Neural crest cell (in vitro differentiated cells): ENCODE results near the gene RTP3. TPM values are rescaled to one million over a fixed set of nuclear protein-coding genes. Genes with fewer than 3 reads are reported as not detected.
A peak's percentile ranks its signal among the peaks of the same experiment; 100 is the strongest.

ENCODE experiments used
- DNase-seq: peaks from one replicate; pipeline ENCODE4 v3.0.0; 2021; ENCODE audit warnings: low read depth, mixed read lengths, low spot score
- H3K27ac Mint-ChIP-seq: one replicate; pipeline ENCODE4 v1.8.0; 2021; ENCODE audit warnings: mild to moderate bottlenecking, mixed read lengths; ENCODE audit not compliant: unreplicated experiment
- H3K27me3 Mint-ChIP-seq: 2 replicates; pipeline ENCODE4 v1.8.0; 2021; ENCODE audit warnings: low read depth, mild to moderate bottlenecking, mixed read lengths
- H3K36me3 Mint-ChIP-seq: 2 replicates; pipeline ENCODE4 v1.8.0; 2021; ENCODE audit warnings: low read depth, mild to moderate bottlenecking, mixed read lengths
- H3K4me1 Mint-ChIP-seq: 2 replicates; pipeline ENCODE4 v1.8.0; 2021; ENCODE audit warnings: mixed read lengths
- H3K4me3 Mint-ChIP-seq: one replicate; pipeline ENCODE4 v1.8.0; 2021; ENCODE audit warnings: mild to moderate bottlenecking, mixed read lengths
- H3K9me3 Mint-ChIP-seq: 2 replicates; pipeline ENCODE4 v1.8.0; 2021; ENCODE audit warnings: mixed read lengths
- total RNA-seq: library from RNA; stranded (reverse); gene quantifications from 2 replicates; pipeline ENCODE4 v1.2.1, GENCODE V29; 2021
- TF ChIP-seq, protein P1 (sequence below): fragments of 200-600 bp; sonication (generic); conservative IDR thresholded peaks from 2 replicates; pipeline ENCODE4 v1.5.0; 2021; ENCODE audit warnings: antibody characterized with exemption, mild to moderate bottlenecking

Gene RTP3
- total RNA-seq, 1 donor from 2014 or later = not detected

DNA sequence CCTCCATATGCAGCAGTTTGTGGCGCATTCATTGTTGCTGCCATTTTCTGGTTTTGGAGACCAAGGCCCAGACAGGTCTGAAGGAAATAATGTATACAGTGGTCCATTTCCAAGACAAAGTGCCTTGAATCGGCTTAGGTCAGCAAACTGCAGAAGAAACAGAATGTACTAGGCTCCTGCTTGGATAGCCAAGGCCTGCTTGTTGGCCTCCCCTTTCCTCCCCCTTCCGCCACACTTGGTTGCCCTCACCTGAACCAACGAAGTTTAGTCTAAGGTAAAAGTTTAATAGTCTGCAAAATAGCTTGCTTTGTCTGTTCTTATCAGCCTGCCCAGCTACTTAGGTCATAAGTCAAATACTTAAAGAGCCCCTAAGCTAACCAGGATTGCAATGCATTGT, 12.0 kb upstream of the RTP3 start:
- peaks cover 17% of the 10 kb centered on the region for H3K4me1 Mint-ChIP-seq
- H3K36me3 Mint-ChIP-seq = no peaks in the 10 kb centered on the region
- no peak overlapping the region for H3K27ac Mint-ChIP-seq
- TF ChIP-seq, protein P1, sequence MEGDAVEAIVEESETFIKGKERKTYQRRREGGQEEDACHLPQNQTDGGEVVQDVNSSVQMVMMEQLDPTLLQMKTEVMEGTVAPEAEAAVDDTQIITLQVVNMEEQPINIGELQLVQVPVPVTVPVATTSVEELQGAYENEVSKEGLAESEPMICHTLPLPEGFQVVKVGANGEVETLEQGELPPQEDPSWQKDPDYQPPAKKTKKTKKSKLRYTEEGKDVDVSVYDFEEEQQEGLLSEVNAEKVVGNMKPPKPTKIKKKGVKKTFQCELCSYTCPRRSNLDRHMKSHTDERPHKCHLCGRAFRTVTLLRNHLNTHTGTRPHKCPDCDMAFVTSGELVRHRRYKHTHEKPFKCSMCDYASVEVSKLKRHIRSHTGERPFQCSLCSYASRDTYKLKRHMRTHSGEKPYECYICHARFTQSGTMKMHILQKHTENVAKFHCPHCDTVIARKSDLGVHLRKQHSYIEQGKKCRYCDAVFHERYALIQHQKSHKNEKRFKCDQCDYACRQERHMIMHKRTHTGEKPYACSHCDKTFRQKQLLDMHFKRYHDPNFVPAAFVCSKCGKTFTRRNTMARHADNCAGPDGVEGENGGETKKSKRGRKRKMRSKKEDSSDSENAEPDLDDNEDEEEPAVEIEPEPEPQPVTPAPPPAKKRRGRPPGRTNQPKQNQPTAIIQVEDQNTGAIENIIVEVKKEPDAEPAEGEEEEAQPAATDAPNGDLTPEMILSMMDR = no peak
- no peak for DNase-seq
- no peak overlapping the region for H3K4me3 Mint-ChIP-seq
- peaks cover 5% of the 10 kb centered on the region for H3K27me3 Mint-ChIP-seq
- no peaks in the 10 kb centered on the region for H3K9me3 Mint-ChIP-seq

DNA sequence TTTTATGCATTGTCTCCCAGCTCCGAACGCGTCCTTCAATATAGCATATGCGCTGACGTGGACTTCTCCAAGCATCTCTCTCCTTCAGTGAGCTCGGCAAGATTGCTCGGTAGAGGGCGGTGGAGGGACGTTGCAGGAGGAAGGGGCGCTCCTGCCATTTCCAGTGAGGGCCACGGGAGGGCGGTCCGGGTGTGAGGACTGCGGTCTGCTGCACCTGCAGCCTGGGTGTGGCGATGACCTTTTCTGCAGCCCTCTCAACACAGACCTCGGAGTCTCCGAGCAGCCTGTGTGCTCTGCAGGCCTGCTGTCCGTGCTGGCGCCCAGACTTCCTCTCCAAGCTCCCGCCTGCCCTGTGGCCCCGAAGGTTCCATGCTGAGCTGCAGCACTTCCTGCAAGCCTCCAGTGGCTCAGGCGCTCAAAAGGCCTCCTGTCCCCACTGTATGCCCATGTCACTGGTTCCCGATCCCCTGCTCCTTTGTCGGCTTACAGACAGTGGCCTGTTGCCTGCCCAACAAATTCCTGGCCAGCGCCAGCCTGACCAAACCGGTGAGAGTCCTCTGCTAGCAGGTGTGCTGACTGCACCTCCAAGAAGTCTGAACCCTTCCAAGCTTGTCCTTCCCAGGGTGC, 8.9 kb upstream of the RTP3 start:
- Mint-ChIP-seq H3K4me3 (no peak overlapping the region), H3K27ac (no peak overlapping the region)

DNA sequence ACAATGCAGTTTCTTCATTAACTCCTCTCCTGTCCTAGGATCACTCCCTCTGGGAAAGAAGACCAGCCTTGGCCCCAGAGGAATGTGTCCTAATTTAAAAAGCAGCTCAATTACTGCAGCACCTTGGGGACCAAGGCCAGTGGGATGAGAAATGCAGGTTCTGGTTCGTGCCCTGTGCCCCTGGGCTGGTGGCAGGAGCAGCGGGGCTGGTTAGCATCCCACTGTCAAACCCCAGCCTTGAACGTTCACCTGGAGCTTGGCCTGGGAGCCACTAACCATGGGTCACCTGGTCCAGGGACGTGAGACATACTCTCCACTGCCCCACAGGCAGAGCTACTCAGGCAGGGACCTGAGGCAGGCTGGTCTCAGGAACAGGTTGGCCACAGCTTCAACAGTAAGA, 8.4 kb upstream of the RTP3 start:
- no peaks in the 10 kb centered on the region for H3K9me3 Mint-ChIP-seq
- H3K27ac Mint-ChIP-seq = no peak overlapping the region
- H3K4me1 Mint-ChIP-seq = peaks cover 11% of the 10 kb centered on the region
- H3K36me3 Mint-ChIP-seq = peaks cover 2% of the 10 kb centered on the region
- TF ChIP-seq, protein P1 = no peak
- H3K27me3 Mint-ChIP-seq = peaks cover 15% of the 10 kb centered on the region
- no peak for DNase-seq
- H3K4me3 Mint-ChIP-seq = no peak overlapping the region

More for the DNA sequence above, 8.9 kb upstream of the RTP3 start:
- TF ChIP-seq, protein P1 = peak; percentile 99
- Mint-ChIP-seq H3K4me1 (peaks cover 11% of the 10 kb centered on the region), H3K9me3 (no peaks in the 10 kb centered on the region), H3K36me3 (peaks cover 2% of the 10 kb centered on the region), H3K27me3 (peaks cover 15% of the 10 kb centered on the region)
- DNase-seq = peak; percentile 95

DNA sequence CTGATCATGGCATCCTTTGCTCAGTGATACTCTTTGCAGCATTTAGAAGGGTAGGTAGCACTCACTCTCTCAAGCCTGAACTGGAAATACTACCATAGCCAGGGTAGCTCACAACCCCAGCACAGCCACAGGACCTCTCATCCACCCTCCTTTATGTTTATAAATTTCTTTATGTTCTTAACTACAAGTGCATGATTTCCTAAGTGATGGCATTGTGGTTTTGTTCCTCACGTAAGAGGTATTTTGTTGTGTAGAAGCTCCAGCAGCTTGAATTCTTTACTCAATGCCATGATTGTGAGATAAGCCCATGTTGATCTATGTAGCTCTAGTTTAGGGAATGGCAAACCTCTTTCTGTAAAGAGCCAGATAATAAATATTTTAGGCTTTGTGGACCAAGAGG, 7.9 kb upstream of the RTP3 start:
- peaks cover 15% of the 10 kb centered on the region for H3K27me3 Mint-ChIP-seq
- no peak for DNase-seq
- no peak overlapping the region for H3K27ac Mint-ChIP-seq
- no peaks in the 10 kb centered on the region for H3K9me3 Mint-ChIP-seq
- TF ChIP-seq, protein P1 = no peak
- peaks cover 11% of the 10 kb centered on the region for H3K4me1 Mint-ChIP-seq
- H3K4me3 Mint-ChIP-seq = no peak overlapping the region
- peaks cover 2% of the 10 kb centered on the region for H3K36me3 Mint-ChIP-seq

DNA sequence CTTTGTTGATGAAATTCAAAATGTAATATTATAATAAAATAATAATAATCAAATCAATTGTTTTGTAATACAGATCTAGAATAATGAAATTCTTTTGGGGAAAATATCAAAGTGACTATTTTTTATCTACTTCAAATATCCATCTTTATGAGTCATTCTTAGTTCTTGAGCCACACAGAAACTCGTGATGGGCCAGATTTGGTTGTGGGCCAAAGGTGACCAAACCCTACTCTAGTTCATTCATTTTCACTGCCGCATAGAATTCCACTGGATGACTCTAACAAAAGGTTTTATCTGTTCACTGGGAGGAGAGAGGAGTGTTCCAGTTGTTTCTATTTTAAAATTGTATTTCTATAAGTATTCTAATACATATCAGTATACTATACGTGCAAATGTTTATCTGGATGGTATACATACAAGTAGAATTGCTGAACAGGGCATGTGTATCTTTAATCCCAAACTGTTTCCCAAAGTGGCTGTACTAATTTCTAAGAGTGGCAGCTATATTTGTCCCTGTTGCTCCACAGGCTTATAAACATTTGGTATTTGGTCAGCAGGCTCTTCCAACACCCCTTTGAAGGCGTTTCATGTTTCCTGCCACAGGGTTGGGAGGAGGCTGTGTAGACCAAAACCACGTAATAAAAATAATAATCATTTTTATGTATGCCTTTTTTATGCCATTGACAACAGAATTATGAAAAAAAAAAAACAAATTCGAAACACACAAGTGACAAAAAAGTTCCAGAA, 7.3 kb upstream of the RTP3 start:
- Mint-ChIP-seq H3K27me3 (peaks cover 15% of the 10 kb centered on the region), H3K4me1 (peaks cover 10% of the 10 kb centered on the region), H3K9me3 (no peaks in the 10 kb centered on the region), H3K4me3 (no peak overlapping the region), H3K36me3 (peaks cover 2% of the 10 kb centered on the region), H3K27ac (no peak overlapping the region)
- DNase-seq = no peak
- TF ChIP-seq, protein P1 = no peak
